Measurements from ENCODE around the gene SPPL3. TPM values are rescaled to one million over a fixed set of nuclear protein-coding genes. Genes with fewer than 3 reads are reported as not detected.

The SPPL3 gene
- total and polyA plus RNA-seq, 8 donors: 5.0 to 63.4 (median 18.0) TPM

- 88 to 94% (median 91%) methylated on average over 21 of the region's 21 CpGs for WGBS, 5 donors
- H3K4me3 ChIP-seq: no peak overlapping the region
- peak overlapping the region in 3 of 5 donors; percentile 53 to 81 (median 57) for H3K27ac ChIP-seq
- H3K27me3 ChIP-seq: no peaks in the 10 kb centered on the region
- peaks cover 9 to 55% (median 39%) of the 10 kb centered on the region in 4 donors for H3K36me3 ChIP-seq
- no peaks in the 10 kb centered on the region for H3K9me3 ChIP-seq
- intact Hi-C loops (cut with DNase I; ENCODE audit: low total_unique reads): no loop called here
- no peak for TF ChIP-seq EP300 (IDR thresholded peaks at IDR 0.05)
- no peak for TF ChIP-seq POLR2A (IDR thresholded peaks at IDR 0.05)
- TF ChIP-seq, protein P1, sequence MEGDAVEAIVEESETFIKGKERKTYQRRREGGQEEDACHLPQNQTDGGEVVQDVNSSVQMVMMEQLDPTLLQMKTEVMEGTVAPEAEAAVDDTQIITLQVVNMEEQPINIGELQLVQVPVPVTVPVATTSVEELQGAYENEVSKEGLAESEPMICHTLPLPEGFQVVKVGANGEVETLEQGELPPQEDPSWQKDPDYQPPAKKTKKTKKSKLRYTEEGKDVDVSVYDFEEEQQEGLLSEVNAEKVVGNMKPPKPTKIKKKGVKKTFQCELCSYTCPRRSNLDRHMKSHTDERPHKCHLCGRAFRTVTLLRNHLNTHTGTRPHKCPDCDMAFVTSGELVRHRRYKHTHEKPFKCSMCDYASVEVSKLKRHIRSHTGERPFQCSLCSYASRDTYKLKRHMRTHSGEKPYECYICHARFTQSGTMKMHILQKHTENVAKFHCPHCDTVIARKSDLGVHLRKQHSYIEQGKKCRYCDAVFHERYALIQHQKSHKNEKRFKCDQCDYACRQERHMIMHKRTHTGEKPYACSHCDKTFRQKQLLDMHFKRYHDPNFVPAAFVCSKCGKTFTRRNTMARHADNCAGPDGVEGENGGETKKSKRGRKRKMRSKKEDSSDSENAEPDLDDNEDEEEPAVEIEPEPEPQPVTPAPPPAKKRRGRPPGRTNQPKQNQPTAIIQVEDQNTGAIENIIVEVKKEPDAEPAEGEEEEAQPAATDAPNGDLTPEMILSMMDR (IDR thresholded peaks at IDR 0.05): no peak
- TF ChIP-seq POLR2AphosphoS5 (IDR thresholded peaks at IDR 0.05): no peak
- peaks cover 4 to 20% (median 14%) of the 10 kb centered on the region in 4 donors for H3K4me1 ChIP-seq
- DNase-seq: peak in 1 of 2 donors; percentile 44
Measured at GRCh38 chr12:120760349-120761254, 143.6 kb downstream of the SPPL3 start.

- DNase-seq: no peak
- H3K36me3 ChIP-seq: peaks cover 9 to 47% (median 31%) of the 10 kb centered on the region in 4 donors
- peak overlapping the region in 1 of 5 donors; percentile 81 for H3K27ac ChIP-seq
- no peaks in the 10 kb centered on the region for H3K27me3 ChIP-seq
- peaks cover 0 to 6% (median 3%) of the 10 kb centered on the region in 4 donors for H3K9me3 ChIP-seq
- no peak overlapping the region for H3K4me3 ChIP-seq
- 82 to 90% (median 89%) methylated on average over 27 of the region's 27 CpGs for WGBS, 5 donors
- H3K4me1 ChIP-seq: peaks cover 4 to 20% (median 14%) of the 10 kb centered on the region in 4 donors
- intact Hi-C loops (cut with DNase I; ENCODE audit: low total_unique reads): no loop called here
- no peak for TF ChIP-seq POLR2AphosphoS5 (IDR thresholded peaks at IDR 0.05)
- TF ChIP-seq EP300 (IDR thresholded peaks at IDR 0.05): no peak
- no peak for TF ChIP-seq POLR2A (IDR thresholded peaks at IDR 0.05)
- TF ChIP-seq, protein P1 (IDR thresholded peaks at IDR 0.05): no peak
Measured at GRCh38 chr12:120759591-120760348, 144.4 kb downstream of the SPPL3 start.

DNA sequence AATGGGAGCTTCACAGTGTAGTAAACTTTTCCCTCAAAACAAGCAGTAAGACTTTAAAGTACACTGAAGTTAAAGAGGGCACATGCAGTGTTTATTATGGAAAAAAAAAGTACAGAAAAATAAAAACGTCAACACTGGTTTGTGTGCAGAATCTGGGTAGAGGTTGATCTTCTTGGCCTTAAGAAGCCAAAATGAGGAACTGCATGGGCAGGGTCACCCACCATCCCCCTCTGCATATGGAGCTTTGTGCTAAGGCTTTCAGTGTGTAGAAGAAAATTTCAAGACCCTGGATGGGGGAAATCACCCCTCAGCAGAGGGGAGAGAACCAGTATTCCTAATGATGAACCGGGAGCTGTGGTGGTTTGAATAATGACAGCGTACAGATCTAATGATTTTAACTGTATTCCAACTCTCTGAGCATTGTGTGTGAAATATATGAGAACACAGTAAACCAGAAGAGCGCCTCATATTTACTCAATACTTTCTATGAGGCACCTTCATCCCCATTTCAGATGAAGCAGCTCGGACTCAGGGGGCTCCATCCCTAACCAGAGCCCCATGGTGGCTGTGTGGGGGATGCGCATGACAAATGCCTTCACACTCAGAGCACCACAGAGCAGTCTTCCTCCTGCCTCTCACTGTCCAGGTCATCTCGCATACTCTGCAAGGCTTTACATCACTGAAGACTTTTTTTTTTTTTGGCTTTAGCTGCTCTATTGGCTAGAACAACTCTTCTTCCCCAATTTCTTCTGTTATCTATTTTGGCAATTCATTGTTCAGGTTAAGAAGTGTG lies 145.2 kb downstream of the SPPL3 start:
- H3K9me3 ChIP-seq: peaks cover 0 to 10% (median 5%) of the 10 kb centered on the region in 4 donors
- no peak for DNase-seq
- H3K27ac ChIP-seq: no peak overlapping the region
- intact Hi-C loops (cut with DNase I; ENCODE audit: low total_unique reads): no loop called here
- H3K4me1 ChIP-seq: peaks cover 4 to 20% (median 14%) of the 10 kb centered on the region in 4 donors
- 86 to 95% (median 92%) methylated on average over 7 of the region's 7 CpGs for WGBS, 5 donors
- H3K4me3 ChIP-seq: no peak overlapping the region
- no peak for TF ChIP-seq EP300 (IDR thresholded peaks at IDR 0.05)
- TF ChIP-seq, protein P1 (IDR thresholded peaks at IDR 0.05): no peak
- no peak for TF ChIP-seq POLR2A (IDR thresholded peaks at IDR 0.05)
- TF ChIP-seq POLR2AphosphoS5 (IDR thresholded peaks at IDR 0.05): no peak
- H3K27me3 ChIP-seq: no peaks in the 10 kb centered on the region
- H3K36me3 ChIP-seq: peaks cover 9 to 39% (median 23%) of the 10 kb centered on the region in 4 donors

All from stomach (tissue), 9 donors.